Measurements from ENCODE around the gene TEX11.
"Not testable (repeated sequence)": the region's sequence is repeated elsewhere in the genome, so short reads cannot be mapped to it uniquely, and the experiment has no call there.

DNA sequence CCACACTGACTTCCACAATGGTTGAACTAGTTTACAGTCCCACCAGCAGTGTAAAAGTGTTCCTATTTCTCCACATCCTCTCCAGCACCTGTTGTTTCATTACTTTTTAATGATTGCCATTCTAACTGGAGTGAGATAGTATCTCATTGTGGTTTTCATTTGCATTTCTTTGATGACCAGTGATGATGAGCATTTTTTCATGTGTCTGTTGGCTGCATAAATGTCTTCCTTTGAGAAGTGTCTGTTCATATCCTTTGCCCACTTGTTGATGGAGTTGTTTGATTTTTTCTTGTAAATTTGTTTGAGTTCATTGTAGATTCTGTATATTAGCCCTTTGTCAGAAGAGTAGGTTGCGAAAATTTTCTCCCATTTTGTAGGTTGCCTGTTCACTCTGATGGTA, 392.8 kb downstream of the TEX11 start:
- TF ChIP-seq, protein P1, sequence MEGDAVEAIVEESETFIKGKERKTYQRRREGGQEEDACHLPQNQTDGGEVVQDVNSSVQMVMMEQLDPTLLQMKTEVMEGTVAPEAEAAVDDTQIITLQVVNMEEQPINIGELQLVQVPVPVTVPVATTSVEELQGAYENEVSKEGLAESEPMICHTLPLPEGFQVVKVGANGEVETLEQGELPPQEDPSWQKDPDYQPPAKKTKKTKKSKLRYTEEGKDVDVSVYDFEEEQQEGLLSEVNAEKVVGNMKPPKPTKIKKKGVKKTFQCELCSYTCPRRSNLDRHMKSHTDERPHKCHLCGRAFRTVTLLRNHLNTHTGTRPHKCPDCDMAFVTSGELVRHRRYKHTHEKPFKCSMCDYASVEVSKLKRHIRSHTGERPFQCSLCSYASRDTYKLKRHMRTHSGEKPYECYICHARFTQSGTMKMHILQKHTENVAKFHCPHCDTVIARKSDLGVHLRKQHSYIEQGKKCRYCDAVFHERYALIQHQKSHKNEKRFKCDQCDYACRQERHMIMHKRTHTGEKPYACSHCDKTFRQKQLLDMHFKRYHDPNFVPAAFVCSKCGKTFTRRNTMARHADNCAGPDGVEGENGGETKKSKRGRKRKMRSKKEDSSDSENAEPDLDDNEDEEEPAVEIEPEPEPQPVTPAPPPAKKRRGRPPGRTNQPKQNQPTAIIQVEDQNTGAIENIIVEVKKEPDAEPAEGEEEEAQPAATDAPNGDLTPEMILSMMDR (conservative IDR thresholded peaks at IDR 0.05): not testable (repeated sequence)
- TF ChIP-seq EZH2 (IDR thresholded peaks at IDR 0.05; ENCODE audit: low read depth): not testable (repeated sequence)
